ENCODE results near the gene MRPL10.

MRPL10 gene

GRCh38 chr17:47839071-47839470 lies 7.7 kb upstream of the MRPL10 start:
- no peak for DNase-seq (ENCODE audit: low read depth)

- no peak for DNase-seq (ENCODE audit: low read depth)
These were observed 7.3 kb upstream of the MRPL10 start for GRCh38 chr17:47838636-47839035.

- DNase-seq (ENCODE audit: low read depth), result no peak
These were observed 6.2 kb upstream of the MRPL10 start for GRCh38 chr17:47837401-47838039.

- DNase-seq (ENCODE audit: low read depth), result no peak
These were observed 5.3 kb upstream of the MRPL10 start for GRCh38 chr17:47836601-47837000.

GRCh38 chr17:47834756-47835155 lies 3.4 kb upstream of the MRPL10 start:
- no peak for DNase-seq (ENCODE audit: low read depth)

- DNase-seq (ENCODE audit: low read depth), result no peak
These were observed 590 bp upstream of the MRPL10 start for GRCh38 chr17:47831934-47832327.

- no peak for DNase-seq (ENCODE audit: low read depth)
These were observed 842 bp downstream of the MRPL10 start for GRCh38 chr17:47830396-47831002.

- DNase-seq (ENCODE audit: low read depth), result no peak
These were observed 1.5 kb downstream of the MRPL10 start for GRCh38 chr17:47829870-47830269.

- DNase-seq (ENCODE audit: low read depth), result no peak
These were observed 7.8 kb downstream of the MRPL10 start for GRCh38 chr17:47823519-47823918.

- DNase-seq (ENCODE audit: low read depth), result no peak
These were observed 8.6 kb downstream of the MRPL10 start for GRCh38 chr17:47822785-47823184.

GRCh38 chr17:47821424-47822391 lies 9.6 kb downstream of the MRPL10 start, which contains the start of gene OSBPL7:
OSBPL7 (minus strand) TSS chr17:47821794; CDS start chr17:47820278, 1,516 bp downstream.
- DNase-seq (ENCODE audit: low read depth), result peak; percentile 51

GRCh38 chr17:47821031-47821423 lies 10.3 kb downstream of the MRPL10 start:
- DNase-seq (ENCODE audit: low read depth), result no peak

- DNase-seq (ENCODE audit: low read depth), result no peak
These were observed 11.1 kb downstream of the MRPL10 start for GRCh38 chr17:47820033-47820789.

- DNase-seq (ENCODE audit: low read depth), result no peak
These were observed 11.9 kb downstream of the MRPL10 start for GRCh38 chr17:47819475-47819874.

- no peak for DNase-seq (ENCODE audit: low read depth)
These were observed 13.2 kb downstream of the MRPL10 start for GRCh38 chr17:47818002-47818695.

- no peak for DNase-seq (ENCODE audit: low read depth)
These were observed 14.4 kb downstream of the MRPL10 start for GRCh38 chr17:47816947-47817346.

GRCh38 chr17:47816111-47816735 lies 15.1 kb downstream of the MRPL10 start:
- DNase-seq (ENCODE audit: low read depth), result no peak

GRCh38 chr17:47815106-47815918 lies 16.0 kb downstream of the MRPL10 start:
- no peak for DNase-seq (ENCODE audit: low read depth)

GRCh38 chr17:47813512-47814031 lies 17.8 kb downstream of the MRPL10 start:
- DNase-seq (ENCODE audit: low read depth), result no peak

- no peak for DNase-seq (ENCODE audit: low read depth)
These were observed 18.3 kb downstream of the MRPL10 start for GRCh38 chr17:47813077-47813476.
